Measurements from ENCODE around the gene TCF12.
"Not testable (repeated sequence)": the region's sequence is repeated elsewhere in the genome, so short reads cannot be mapped to it uniquely, and the experiment has no call there.

The TCF12 gene

DNA sequence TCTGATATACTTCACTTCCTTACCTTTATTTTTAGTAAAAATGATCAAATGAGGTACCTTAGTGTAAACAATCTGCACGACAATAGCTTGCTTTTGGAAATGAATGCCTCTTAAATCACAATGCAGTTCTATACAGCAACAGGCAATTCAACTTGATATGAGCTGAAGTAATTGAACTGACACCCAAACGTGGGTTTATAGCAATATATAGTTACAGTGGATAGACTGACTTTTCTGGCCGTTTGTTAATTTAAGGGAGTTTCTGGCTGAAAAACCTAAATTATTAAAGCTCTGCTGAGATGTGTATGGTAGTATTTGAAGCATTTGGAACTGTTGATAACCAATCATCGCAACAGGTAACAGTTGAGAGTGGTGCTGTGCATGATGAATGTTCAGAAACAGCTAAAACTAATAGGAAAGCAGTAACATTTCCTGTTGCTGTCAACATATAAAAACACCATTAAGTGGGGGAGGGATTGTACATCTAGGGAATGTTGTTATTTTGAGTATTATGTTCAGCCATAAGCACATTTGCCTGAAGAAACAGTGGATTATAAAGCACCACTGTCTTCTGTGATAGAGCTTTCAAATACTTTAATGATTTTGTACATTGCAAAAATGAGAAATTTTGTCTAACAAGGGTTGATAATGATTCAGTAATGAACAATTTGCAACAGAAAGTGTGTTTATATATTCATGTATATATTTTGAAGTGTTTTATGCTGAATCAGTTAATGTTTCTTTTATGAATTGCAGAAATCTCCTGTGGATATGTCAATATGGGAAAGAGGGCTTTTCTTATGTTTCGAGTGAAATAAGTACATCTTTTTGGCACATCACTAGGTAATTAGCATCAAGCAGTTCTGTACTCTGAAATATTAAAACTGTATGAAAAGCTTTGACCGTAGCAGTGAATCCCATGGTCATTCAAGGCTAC is 176.1 kb downstream of the TCF12 start:
- no peak for DNase-seq (ENCODE audit: low spot score)

DNA sequence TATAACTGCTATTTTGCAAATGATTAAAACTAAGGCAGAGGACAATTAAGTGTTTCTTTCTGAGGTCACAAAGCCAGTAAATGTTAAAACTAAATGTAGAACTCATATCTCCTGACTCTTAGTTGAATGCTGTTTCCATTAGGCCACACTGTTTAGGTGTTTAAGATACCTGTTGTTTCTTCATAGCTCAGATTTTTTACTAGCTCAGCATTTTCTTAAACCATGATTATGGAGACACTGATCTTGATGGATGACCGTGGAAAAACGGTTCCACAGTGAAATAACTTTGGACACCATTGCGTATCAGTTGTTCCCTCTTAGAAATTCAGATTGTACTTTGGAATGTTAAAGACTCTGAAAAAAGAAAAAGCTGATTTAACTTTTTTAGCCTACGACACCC is 177.5 kb downstream of the TCF12 start:
- no peak for DNase-seq (ENCODE audit: low spot score)

DNA sequence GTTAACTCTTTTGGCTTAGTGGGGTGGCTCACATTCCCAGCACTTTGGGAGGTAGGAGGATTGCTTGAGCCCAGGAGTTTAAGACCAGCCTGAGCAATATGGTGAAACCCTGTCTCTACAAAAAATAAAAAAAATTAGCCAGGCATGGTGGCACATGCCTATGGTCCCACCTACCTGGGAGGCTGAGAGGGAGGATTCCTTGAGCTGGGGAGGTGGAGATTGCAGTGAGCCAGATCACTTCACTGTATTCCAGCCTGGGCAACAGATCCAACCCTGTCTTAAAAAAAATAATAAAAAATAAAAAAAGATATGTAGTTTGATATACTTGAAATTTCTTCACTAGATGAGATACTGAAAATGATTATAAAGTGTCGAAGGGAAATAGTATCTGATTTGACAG is 178.8 kb downstream of the TCF12 start:
- DNase-seq (ENCODE audit: low spot score) = no peak

DNA sequence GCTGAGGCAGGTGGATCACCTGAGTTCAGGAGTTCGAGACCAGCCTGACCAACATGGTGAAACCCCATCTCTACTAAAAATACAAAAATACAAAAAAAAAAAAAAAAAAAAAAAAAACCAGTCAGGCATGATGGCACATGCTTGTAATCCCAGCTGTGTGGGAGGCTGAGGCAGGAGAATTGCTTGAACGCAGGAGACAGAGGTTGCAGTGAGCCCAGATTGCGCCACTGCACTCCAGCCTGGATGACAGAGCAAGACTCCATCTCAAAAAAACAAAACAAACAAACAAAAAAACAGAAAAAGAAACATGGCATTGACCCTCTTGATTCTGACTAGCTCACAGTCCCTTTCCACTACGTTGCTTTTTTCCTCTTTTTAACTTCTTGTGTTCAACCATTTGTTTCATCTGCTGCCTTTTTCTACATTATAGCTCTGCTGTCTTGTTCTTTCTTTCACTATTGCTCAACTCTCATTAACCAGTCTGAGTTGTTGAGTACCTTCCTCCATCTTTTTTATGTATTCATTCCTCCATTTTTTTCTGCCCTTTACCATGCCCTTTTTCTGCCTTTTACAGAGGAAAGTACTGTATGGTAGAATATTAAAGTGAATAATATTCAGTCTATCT is 179.6 kb downstream of the TCF12 start:
- not testable (repeated sequence) for DNase-seq (ENCODE audit: low spot score)

GRCh38 chr15:57098896-57099295 is 180.5 kb downstream of the TCF12 start:
- no peak for DNase-seq (ENCODE audit: low spot score)

- no peak for DNase-seq (ENCODE audit: low spot score)
These were observed 181.7 kb downstream of the TCF12 start for GRCh38 chr15:57100136-57100539.

DNA sequence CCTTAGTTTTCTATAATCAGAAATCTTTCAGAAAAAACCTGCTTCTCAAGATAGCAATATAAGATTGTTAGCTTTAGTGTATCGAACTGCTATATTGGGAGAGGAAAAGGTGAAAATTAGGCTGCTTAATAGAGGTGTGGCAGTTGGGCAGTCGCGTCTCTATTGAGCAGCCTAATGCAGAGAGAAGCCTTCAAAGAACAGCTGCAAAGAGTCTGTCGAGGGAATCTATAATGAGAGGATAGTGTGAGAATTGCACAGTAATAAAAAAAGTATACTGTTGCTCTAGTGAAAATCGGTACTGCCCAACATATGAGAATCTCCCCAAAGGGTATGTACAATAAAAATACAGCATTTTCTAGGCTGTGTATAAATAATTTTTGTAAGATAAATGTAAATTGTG is 184.4 kb downstream of the TCF12 start:
- no peak for DNase-seq (ENCODE audit: low spot score)

GRCh38 chr15:57108296-57108695 is 189.9 kb downstream of the TCF12 start:
- no peak for DNase-seq (ENCODE audit: low spot score)

DNA sequence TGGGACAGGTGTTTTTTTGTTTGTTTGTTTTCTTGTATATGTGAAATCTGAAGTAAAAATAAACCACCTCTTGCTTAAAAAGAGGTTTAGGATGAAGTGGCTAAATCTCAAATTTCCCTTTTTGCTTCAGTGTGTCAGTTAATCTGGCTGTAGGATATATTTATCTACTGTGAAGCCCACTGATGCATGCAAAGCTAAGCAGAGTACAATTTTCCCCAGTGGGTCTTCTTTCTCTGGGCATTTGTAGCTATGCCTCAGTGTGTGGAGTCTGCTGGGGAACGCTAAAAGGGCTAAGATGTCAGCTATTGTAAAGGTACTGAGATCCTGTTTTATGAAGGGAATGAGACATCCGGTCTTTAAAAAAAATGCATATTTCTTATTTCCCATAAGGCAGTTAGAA is 190.6 kb downstream of the TCF12 start:
- DNase-seq (ENCODE audit: low spot score) = no peak

- DNase-seq (ENCODE audit: low spot score) = no peak
These were observed 192.6 kb downstream of the TCF12 start for GRCh38 chr15:57111002-57111401.

DNA sequence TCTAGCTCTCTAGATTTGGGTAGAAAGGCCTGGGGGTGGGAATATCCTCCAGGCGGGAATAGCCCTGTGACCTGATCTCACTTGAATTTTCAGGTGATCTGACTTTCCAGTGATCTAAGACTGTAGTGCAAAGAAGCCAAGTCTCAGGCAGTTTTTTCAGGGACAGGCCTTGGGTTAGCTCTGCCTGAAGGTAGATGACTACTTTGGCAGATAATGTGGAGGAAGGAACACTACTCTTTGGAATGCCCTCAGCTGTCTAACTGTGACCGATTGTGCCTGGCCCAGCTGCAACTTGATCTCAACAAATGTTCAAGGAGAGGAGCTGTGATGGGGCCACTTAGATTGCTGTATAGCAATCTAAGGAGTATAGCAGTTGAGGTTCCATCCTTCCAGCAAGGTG is 193.7 kb downstream of the TCF12 start:
- no peak for DNase-seq (ENCODE audit: low spot score)

- no peak for DNase-seq (ENCODE audit: low spot score)
These were observed 195.6 kb downstream of the TCF12 start for GRCh38 chr15:57114070-57114469.

GRCh38 chr15:57118013-57118799 is 199.8 kb downstream of the TCF12 start:
- DNase-seq (ENCODE audit: low spot score) = no peak

DNA sequence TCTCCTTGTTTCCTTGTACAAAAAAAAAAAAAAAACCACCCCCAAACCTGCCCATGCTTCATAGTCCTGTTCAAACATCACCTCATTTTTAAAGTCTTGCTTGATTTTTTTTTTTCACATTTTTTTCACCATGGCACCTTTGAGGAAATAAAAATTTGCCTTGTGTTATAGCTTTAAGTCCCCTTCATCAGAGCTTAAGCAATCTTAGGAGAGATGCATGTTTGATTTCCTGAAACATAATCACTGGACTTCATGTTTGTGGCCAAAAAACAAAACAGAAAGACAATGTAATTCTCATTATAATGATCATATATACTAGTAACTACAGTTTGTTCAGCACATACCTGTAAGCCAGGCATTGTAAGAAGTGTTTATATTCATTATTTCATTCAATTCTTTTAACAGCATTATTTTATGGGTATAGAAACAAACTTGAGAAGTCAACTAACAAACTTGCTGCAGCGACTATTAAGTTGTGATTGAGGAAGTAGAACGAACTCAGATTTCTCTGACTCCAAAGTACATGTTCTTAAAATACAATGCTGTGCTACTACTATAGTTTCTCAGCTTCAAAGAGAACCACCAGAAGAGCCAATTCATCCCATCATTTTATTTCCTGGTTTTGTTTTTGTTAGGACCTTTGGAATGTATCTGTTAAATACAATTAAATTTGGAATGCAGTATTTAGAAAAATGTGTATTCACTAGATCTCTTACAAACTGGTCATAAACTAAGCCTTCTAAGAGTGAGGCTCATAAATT is 203.8 kb downstream of the TCF12 start:
- no peak for DNase-seq (ENCODE audit: low spot score)

DNA sequence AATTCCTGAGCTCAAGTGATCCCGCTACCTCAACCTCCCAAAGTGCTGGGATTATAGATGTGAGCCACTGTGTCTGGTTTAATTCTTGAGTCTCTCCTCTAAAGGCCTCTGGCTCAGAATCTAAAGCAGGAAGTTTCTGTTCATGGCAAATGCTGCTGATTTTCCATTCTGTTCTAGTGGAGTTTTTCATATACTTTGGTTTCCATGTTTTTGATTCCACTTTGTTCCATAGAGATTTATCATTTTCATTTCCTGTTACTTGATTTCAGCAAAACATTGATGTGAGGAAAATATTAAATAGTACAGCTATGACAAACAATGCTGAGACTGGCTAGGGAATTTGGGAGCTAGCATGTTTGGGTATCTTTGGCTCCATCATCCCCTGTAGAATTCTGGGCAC is 205.6 kb downstream of the TCF12 start:
- DNase-seq (ENCODE audit: low spot score) = no peak

DNA sequence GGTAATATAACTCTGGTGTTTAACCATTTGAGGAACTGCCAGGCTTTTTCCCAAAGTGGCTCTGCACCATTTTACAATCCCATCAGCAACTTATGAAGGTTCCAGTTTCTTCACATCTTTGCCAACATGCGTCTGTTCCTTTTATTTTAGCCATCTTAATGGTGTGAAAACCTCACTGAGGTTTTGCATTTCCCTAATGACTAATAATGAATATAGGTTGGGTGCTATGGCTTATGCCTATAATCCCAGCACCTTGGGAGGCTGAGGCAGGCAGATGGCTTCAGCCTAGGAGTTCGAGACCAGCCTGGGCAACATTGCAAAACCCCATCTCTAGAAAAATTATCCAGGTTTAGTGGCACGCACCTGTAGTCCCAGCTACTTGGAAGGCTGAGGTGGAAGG is 210.6 kb downstream of the TCF12 start:
- no peak for DNase-seq (ENCODE audit: low spot score)

GRCh38 chr15:57130956-57131355 is 212.5 kb downstream of the TCF12 start:
- no peak for DNase-seq (ENCODE audit: low spot score)

GRCh38 chr15:57133127-57133968 is 214.9 kb downstream of the TCF12 start:
- no peak for DNase-seq (ENCODE audit: low spot score)

DNA sequence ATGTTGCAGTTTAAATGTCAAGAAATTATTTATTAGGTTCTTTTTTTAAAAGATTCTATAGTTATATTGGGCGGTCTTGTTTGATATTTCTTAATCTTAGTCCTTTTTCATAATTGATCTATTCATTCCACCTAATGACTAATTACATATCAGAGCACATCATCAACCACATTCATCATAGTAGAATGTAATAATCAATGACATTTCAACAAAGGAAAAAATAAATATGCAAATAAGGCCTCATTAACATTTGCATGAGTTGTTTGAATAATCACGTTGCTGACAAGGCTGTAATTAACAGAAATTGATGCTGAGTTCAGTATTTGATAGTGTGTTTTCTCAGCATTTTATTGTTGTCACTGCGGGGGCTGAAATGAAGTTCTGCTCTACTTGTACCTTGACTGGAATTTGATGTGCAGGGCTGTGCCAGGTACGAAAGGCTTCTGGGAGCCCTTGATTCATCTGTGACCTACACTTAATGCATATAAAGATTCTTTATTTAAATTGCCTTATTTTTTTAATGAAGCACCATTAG is 215.7 kb downstream of the TCF12 start:
- no peak for DNase-seq (ENCODE audit: low spot score)

DNA sequence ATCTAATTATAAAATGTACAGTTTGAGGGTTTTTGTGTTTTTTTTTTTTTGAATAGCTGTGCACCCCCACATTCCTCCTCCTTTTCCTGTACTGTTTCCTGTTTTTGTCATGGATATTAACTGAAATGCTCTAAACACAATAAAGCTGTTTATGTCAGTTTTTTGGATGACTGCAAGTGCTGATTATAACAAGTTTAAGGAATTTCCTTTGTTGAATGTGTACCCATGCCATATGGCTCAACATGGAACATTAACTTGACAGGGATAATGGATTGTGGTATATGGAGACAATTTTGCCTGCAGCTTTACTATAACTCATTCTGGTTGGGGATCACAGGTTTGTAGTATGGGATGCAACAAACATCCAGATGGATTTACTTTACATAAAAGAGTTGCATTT is 216.4 kb downstream of the TCF12 start:
- no peak for DNase-seq (ENCODE audit: low spot score)

DNA sequence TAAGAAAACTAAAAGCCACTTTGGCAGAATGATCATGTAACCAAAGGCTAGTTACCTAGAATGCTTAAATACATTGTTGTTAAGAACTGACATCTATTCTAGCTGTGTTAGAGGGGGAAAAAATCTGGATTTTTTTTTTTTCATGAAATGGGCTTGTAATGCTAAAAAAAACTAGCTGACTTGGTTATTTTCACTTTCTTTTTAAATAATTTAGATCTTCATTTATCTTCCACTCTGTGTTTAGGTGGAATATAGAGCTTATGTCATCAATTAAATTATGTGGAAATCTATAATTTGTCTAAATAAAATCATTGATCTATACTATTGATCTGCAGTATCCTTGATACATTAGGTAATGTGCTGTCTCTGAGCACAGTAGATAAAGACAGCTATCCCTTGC is 217.4 kb downstream of the TCF12 start:
- no peak for DNase-seq (ENCODE audit: low spot score)
